GM12801 (cell line): Measurements from ENCODE around the gene CTR9.

Experiments used
- CTCF ChIP-seq: IDR thresholded peaks from one replicate; pipeline ENCODE4 v1.5.1; 2011; ENCODE audit warnings: control low read depth; ENCODE audit not compliant: insufficient read length; ENCODE audit errors: extremely low read depth

CTR9 gene

GRCh38 chr11:10774811-10775210 lies 23.8 kb downstream of the CTR9 start:
- no peak for TF ChIP-seq CTCF

- TF ChIP-seq CTCF = no peak
Observed at GRCh38 chr11:10777393-10777793, 26.3 kb downstream of the CTR9 start.

- TF ChIP-seq CTCF = no peak
Observed at GRCh38 chr11:10777806-10778205, 26.8 kb downstream of the CTR9 start.

GRCh38 chr11:10778217-10778970 lies 27.3 kb downstream of the CTR9 start:
- no peak for TF ChIP-seq CTCF

GRCh38 chr11:10779086-10779485 lies 28.0 kb downstream of the CTR9 start:
- no peak for TF ChIP-seq CTCF

- no peak for TF ChIP-seq CTCF
Observed at GRCh38 chr11:10780040-10780439, 29.0 kb downstream of the CTR9 start.

- no peak for TF ChIP-seq CTCF
Observed at GRCh38 chr11:10784232-10785145, 33.4 kb downstream of the CTR9 start.
